Measurements from ENCODE around the gene ZNF217.
"Not testable (repeated sequence)": the region's sequence is repeated elsewhere in the genome, so short reads cannot be mapped to it uniquely, and the experiment has no call there.

ZNF217 gene
- total RNA-seq = 133 to 180 reads per million in 2 donors

DNA sequence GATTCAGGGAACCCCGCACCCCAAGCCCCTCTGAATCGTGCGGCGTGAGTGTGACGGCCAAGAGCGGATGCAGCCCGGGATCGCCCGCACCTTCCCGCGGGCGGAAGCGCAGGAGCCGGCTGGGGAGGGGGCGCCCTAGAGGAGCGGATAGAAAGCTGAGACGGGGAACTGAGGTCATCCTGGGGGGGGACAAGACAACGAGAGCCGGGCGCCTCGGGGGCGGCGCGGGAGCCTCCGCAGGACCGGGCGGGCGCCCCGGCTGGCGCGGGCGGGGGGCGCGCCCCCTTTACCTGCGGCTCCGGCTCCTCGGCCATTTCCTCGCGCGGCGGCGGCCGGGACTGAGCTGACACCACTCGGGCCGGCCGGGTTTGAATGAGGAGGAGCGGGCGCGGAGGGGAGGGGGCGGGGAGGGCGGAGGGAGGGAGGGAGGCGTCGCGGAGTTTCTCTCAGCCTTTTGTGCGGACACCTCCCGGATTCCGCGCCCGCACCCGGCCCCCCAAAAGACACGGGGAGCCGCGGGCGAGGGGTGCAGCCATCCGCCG, at the start of gene ZNF217:
Gene ZNF217, minus strand, starts transcription at position 374 of the 542 bp plus-strand sequence. CDS start 11,013 bp downstream, outside the sequence.
- DNase-seq = peak; percentile 36 to 85 (median 55)

DNA sequence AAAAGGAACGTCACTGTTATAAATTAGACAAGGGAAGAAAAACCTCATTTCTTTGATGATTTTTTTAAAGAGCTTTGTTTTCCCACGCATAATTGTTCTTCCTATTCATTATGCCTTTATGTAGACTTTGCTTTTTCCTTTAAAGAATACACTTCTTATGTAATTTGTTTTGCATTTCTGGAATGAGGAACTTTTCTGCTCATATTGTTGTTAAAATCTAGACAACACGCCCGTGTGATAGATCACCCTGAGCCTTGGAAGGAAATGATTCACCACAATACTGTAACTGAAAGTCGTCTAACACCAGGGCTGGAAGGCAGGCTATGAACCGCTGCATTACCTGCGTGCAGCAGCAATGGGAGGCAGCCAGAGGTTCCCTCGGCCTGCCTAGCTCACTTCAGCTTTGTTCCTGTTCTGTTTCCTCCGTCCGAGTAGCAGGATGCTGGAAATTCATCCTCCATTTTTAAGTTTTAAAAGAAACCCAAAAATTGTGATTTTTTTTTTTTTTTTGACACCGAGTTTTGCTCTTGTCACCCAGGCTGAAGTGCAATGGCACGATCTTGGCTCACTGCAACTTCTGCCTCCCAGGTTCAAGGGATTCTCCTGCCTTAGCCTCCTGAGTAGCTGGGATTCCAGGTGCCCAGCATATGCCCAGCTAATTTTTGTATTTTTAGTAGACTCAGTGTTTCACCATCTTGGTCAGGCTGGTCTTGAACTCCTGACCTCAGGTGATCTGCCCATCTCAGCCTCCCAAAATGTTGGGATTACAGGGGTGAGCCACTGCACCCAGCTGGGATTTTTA, 49.6 kb upstream of the ZNF217 start:
- peak; percentile 20 to 92 (median 43) for DNase-seq

DNA sequence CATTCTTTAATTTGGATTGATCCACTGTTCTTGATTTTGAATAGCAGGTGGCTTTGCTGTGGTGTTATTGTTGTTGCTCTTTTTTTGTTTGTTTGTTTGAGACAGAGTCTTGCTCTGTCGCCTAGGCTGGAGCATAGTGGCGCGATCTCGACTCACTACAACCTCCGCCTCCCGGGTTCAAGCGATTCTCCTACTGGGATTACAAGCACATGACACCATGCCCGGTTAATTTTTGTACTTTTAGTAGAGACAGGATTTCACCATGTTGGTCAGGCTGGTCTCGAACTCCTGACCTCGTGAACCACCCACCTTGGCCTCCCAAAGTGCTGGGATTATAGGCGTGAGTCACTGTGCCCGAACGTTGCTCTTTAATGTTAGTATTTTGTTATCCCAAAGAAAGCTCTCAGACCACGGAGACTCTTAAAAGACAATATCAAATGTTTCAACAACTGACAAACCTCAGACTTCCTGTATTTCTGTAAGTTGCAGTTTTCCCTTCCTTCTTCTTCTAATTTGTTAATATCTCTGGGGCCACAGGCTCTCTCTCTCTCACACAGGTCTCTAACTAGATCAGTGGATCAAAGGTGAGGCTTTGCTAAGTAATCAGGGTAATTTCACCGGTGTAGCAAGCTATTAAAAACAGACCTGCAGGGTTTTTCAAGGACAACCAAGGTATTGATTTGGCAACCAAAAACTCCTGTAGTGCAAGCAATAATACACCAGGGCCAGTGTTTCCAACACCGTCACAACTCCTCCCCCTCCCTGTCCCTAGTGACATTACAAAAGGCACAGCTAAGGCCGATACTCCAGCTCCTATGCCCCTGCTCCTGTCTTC, 48.8 kb upstream of the ZNF217 start:
- DNase-seq = peak in 3 of 5 experiments; percentile 21 to 75 (median 33)

DNA sequence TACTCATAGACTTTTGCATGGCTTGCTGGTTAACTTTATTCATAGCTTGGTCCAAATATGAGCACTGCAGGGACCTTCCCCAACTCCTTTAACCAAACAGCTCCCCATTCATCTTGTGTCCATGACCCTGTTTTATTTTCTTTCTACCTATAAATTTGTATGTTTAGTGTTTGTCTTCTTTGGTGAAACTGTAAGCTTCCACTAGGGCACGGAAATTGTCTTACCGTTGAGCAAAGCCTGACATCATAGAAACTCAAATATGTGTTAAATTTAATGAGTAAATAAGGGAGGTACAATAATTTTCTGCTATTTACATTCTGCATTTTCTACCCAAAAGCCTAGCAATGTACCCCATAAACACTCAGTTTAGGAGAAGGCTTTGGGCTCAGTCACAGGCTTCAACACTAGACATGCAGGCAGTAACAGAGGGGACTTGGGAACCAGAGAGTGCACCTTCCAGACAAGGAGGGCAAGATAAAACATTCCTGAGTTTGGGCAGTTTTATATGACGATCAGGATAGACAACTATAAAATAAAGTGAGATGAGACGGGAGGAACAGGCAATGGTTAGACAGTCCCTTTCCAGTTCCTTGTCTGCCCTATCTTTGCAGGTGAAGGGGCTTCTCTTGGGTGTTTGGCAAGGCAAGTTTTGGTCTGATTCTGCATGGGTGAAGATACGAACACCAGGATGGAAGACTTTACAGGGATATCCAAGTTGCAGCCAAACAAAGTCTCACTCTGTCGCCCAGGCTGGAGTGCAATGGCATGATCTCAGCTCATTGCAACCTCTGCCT, 46.2 kb upstream of the ZNF217 start:
- no peak for DNase-seq

DNA sequence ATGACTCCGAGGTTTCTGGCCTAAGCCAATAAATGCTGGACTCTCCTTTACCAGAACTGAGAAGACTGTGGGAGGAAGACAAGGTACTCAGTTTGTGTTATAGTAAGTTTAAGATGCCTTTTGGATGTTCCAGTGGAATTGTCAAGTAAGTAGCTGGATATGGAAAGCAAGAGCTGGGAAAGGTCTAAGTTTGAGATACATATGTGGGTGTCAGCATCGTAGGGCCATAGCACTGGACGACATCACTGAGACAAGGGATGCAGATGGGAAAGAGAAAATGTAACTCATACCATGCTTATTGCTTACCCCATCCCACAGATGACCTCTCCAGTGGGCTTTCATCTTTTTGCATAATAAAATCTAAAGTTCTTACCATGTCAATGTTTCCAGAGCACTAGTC, 45.5 kb upstream of the ZNF217 start:
- DNase-seq = no peak

- not testable (repeated sequence) for DNase-seq
These were observed 43.7 kb upstream of the ZNF217 start for GRCh38 chr20:53637310-53637709.

- DNase-seq = no peak
These were observed 43.0 kb upstream of the ZNF217 start for GRCh38 chr20:53636540-53637097.

GRCh38 chr20:53635221-53635620, 41.6 kb upstream of the ZNF217 start:
- no peak for DNase-seq

GRCh38 chr20:53631909-53632662, 38.4 kb upstream of the ZNF217 start:
- DNase-seq = no peak

DNA sequence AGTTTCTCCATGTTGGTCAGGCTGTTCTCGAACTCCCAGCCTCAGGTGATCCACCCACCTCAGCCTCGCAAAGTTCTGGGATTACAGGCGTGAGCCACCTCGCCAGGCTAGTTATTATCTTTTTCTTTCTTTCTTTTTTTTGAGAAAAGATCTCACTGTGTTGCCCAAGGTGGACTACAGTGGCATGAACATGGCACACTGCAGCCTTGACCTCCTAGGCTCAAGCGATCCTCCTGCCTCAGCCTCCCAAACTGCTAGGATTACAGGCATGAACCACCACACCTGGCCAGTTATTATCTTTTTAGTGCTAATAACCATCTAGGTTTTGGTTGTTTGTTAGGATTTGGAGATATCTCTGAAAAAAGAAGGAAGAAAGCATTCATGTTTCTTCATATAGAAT, 35.8 kb upstream of the ZNF217 start:
- no peak for DNase-seq

DNA sequence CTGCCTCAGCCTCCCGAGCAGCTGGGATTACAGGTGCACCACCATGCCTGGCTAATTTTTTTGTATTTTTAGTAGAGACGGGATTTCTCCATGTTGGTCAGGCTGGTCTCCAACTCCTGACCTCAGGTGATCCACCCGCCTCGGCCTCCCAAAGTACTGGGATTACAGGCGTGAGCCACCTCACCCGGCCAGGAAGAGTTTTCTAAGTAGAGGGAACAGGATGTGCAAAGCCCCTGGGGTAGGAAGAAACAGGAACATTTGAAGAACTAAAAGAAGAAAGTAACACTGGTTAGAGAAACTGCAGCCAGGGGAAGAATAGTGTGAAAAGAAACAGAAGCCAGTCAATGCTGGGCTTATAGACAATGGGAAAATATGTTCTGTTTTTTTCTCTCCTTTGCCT, 35.1 kb upstream of the ZNF217 start:
- DNase-seq = not testable (repeated sequence)

GRCh38 chr20:53628076-53628475, 34.4 kb upstream of the ZNF217 start:
- no peak for DNase-seq

DNA sequence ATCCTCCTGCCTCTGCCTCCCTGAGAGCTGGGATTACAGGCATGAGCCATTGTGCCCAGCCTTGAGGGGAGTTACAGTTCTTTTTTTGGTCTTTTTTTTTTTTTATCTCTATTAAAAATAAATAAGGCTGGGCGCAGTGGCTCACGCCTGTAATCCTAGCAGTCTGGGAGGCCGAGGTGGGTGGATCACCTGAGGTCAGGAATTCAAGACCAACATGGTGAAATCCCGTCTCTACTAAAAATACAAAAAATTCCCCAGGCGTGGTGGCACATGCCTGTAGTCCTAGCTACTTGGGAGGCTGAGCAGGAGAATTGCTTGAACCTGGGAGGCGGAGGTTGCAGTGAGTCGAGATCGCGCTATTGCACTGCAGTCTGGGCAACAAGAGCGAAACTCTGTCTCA, 33.4 kb upstream of the ZNF217 start:
- DNase-seq = not testable (repeated sequence)

DNA sequence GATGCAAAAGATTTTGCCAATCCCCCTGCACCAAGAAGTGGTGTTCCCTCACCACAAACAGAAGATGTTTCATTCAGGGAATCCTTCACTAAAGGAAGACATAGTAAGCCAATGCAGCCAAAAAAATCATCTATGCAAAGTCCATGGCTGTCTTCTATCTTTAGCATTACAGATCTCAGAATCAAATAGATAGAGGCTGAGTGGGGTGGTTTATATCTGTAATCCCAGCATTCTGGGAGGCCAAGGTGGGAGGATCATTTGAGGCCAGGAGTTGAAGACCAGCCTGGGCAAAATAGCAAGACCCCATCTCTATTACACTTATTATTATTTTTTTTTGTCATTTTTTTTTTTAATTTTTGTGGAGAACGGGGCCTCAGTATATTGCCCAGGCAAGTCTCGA, 32.9 kb upstream of the ZNF217 start:
- DNase-seq = no peak

DNA sequence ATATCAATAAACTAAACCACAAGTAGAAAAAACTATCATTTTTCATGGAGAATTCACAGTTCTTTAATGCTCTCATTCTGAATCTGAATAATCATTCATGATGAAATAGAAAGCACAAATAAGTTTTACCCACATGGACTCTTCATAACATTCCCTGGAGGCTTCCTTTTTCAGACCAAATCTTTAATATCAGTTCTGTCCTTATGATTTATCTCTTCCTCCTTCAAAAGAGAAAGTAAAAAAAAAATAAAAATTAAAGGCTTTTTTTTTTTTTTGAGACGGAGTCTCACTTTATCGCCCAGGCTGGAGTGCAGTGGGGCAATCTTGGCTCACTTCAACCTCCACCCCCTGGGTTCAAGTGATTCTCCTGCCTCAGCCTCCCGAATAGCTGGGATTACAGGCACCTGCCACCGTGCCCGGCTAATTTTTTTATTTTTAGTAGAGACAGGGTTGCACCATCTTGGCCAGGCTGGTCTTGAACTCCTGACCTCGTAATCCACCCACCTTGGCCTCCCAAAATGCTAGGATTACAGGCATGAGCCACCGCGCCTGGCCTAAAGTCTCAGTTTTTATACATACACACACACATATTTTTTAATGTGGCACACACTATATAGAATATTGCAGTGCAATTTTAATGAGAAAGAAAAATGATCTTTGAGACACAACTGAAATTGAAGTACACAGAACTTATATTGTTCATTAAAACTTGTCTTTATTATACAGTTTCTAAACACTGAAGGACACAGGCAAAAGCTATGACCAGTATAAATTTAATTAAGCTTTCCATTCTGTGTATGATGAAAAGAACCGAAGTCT, 31.9 kb upstream of the ZNF217 start:
- no peak for DNase-seq

GRCh38 chr20:53624927-53625250, 31.2 kb upstream of the ZNF217 start:
- DNase-seq = not testable (repeated sequence)

DNA sequence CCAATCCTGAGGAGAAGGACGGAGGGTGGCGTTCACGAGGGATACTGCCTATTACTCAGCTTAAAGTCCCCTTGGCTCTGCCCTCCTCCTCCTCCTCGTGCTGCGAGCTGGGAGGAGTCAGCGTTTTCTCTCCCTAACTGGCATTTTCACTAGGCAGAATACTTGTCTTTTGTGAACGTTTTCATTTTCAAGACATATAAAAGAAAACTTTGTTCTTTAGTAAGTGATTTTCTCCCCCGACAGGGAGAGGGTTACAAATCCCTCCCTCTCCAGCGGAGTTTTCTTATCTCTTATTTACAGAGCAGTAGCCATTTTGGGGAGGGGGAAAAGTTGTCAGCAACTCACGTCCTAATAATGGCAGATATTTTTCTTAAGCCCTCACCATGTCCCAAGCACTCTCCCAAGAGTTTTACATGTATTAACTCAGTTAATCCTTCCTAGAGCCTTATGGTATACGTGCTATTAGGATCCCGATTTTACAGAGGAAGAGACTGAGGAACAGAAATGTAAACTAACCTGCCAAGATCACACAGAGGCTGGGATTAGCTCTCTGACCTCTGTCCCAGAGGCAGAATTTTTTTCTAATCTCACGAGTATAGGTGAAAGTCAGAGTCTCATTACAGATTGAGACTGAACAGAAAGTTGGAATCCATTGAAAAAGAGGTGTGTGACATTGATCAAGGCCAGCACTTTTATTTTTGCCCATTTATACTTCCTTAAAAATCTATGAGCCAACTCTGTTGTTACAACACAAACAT, 30.0 kb upstream of the ZNF217 start:
- DNase-seq = peak in 2 of 5 experiments; percentile 25 to 69

GRCh38 chr20:53623134-53623453, 29.5 kb upstream of the ZNF217 start:
- no peak for DNase-seq

GRCh38 chr20:53622247-53623133, 28.9 kb upstream of the ZNF217 start:
- DNase-seq = peak in 1 of 5 experiments; percentile 50
